ENCODE data around the gene MAMLD1.

DNA sequence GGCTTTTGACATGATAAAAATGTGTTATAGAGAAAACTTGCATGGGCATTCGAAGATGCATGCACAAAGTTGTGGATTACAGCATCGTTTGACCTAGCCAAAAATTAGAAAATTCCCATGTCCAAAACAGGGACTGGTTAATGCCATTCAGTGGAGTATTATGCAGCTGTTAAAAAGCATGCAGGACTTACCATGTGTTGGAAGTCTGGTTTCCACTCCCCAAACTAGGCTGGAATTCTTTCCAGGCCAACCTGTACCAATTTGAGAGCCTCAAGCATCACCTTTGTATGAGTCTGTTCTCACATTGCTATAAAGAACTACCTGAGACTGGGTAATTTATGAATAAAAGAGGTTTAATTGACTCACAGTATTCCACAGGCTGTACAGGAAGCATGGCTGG lies 159.4 kb downstream of the MAMLD1 start:
- TF ChIP-seq ZFP3 (CRISPR knock-in tag; IDR thresholded peaks at IDR 0.05): no peak
- no peak for TF ChIP-seq PATZ1 (CRISPR knock-in tag; IDR thresholded peaks at IDR 0.05; ENCODE audit: borderline replicate concordance)
- TF ChIP-seq SNAI2 (CRISPR knock-in tag; IDR thresholded peaks at IDR 0.05): no peak
- TF ChIP-seq ZNF70 (CRISPR knock-in tag; IDR thresholded peaks at IDR 0.05): no peak
- no peak for TF ChIP-seq ARNTL (CRISPR knock-in tag; IDR thresholded peaks at IDR 0.05; ENCODE audit: borderline replicate concordance, low read depth)
- TF ChIP-seq, protein P1, sequence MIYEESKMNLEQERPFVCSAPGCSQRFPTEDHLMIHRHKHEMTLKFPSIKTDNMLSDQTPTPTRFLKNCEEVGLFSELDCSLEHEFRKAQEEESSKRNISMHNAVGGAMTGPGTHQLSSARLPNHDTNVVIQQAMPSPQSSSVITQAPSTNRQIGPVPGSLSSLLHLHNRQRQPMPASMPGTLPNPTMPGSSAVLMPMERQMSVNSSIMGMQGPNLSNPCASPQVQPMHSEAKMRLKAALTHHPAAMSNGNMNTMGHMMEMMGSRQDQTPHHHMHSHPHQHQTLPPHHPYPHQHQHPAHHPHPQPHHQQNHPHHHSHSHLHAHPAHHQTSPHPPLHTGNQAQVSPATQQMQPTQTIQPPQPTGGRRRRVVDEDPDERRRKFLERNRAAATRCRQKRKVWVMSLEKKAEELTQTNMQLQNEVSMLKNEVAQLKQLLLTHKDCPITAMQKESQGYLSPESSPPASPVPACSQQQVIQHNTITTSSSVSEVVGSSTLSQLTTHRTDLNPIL (CRISPR knock-in tag; IDR thresholded peaks at IDR 0.05; ENCODE audit: low read depth): no peak
- TF ChIP-seq ESRRG (CRISPR knock-in tag; IDR thresholded peaks at IDR 0.05): no peak
- no peak for TF ChIP-seq BACH2 (CRISPR knock-in tag; IDR thresholded peaks at IDR 0.05; ENCODE audit: borderline replicate concordance)
- TF ChIP-seq RARB (CRISPR knock-in tag; IDR thresholded peaks at IDR 0.05): no peak
- TF ChIP-seq CSRNP3 (CRISPR knock-in tag; IDR thresholded peaks at IDR 0.05): no peak
- TF ChIP-seq OSR1 (CRISPR knock-in tag; IDR thresholded peaks at IDR 0.05): no peak
- no peak for TF ChIP-seq ZC3H10 (CRISPR knock-in tag; IDR thresholded peaks at IDR 0.05)
- TF ChIP-seq CSDC2 (CRISPR knock-in tag; IDR thresholded peaks at IDR 0.05): no peak
